Mesothelial cell of epicardium (in vitro differentiated cells): ENCODE results near the gene CHTF18. TPM values are rescaled to one million over a fixed set of nuclear protein-coding genes. Genes with fewer than 3 reads are reported as not detected.
"Not testable (repeated sequence)": the region's sequence is repeated elsewhere in the genome, so short reads cannot be mapped to it uniquely, and the experiment has no call there.

Source experiments
- DNase-seq, 2 experiments: peaks; one replicate each; pipeline ENCODE4 v3.0.0; 2021; ENCODE audit warnings: low spot score in 2 of 2; ENCODE audit not compliant: unreplicated experiment in 2 of 2
- H3K27ac Mint-ChIP-seq: 2 replicates; pipeline ENCODE4 v1.8.0; 2021; ENCODE audit warnings: mixed read lengths
- H3K27me3 Mint-ChIP-seq: 2 replicates; pipeline ENCODE4 v1.8.0; 2021; ENCODE audit warnings: low read depth, mixed read lengths
- H3K36me3 Mint-ChIP-seq: 2 replicates; pipeline ENCODE4 v1.8.0; 2021; ENCODE audit warnings: mixed read lengths
- H3K4me1 Mint-ChIP-seq: 2 replicates; pipeline ENCODE4 v1.8.0; 2021; ENCODE audit warnings: mixed read lengths
- H3K4me3 Mint-ChIP-seq: 2 replicates; pipeline ENCODE4 v1.8.0; 2021; ENCODE audit warnings: mild to moderate bottlenecking, moderate library complexity, mixed read lengths
- H3K9me3 Mint-ChIP-seq: 2 replicates; pipeline ENCODE4 v1.8.0; 2021; ENCODE audit warnings: mixed read lengths
- CTCF ChIP-seq: fragments of 200-600 bp; sonication (generic); IDR thresholded peaks from one replicate; pipeline ENCODE4 v1.5.0; 2021; ENCODE audit warnings: antibody characterized with exemption; ENCODE audit not compliant: unreplicated experiment
- total RNA-seq: library from RNA; stranded (reverse); gene quantifications from 3 replicates; pipeline ENCODE4 v1.2.1, GENCODE V29; 2021

The CHTF18 gene
- total RNA-seq, 1 donor from 2014 or later, result 89.2 TPM

- Mint-ChIP-seq H3K4me1 (peaks cover 9% of the 10 kb centered on the region), H3K27ac (no peak overlapping the region), H3K27me3 (no peaks in the 10 kb centered on the region), H3K9me3 (no peaks in the 10 kb centered on the region), H3K4me3 (peak overlapping the region; percentile 79), H3K36me3 (peaks cover 5% of the 10 kb centered on the region)
- no peak for TF ChIP-seq CTCF
- DNase-seq, result no peak
These were observed 46.3 kb upstream of the CHTF18 start for GRCh38 chr16:741986-742629.

GRCh38 chr16:742894-743293 is 45.5 kb upstream of the CHTF18 start:
- DNase-seq, H3K36me3 Mint-ChIP-seq, H3K9me3 Mint-ChIP-seq, H3K4me1 Mint-ChIP-seq, H3K4me3 Mint-ChIP-seq, H3K27me3 Mint-ChIP-seq, H3K27ac Mint-ChIP-seq: not testable (repeated sequence)

GRCh38 chr16:743794-744500 is 44.5 kb upstream of the CHTF18 start:
- Mint-ChIP-seq H3K27me3 (no peaks in the 10 kb centered on the region), H3K36me3 (no peaks in the 10 kb centered on the region), H3K4me1 (peaks cover 9% of the 10 kb centered on the region), H3K9me3 (no peaks in the 10 kb centered on the region), H3K27ac (no peak overlapping the region), H3K4me3 (no peak overlapping the region)
- no peak for DNase-seq
- TF ChIP-seq CTCF, result peak; percentile 30

- Mint-ChIP-seq H3K9me3 (no peaks in the 10 kb centered on the region), H3K4me3 (no peak overlapping the region), H3K27me3 (no peaks in the 10 kb centered on the region), H3K36me3 (no peaks in the 10 kb centered on the region), H3K4me1 (peaks cover 3% of the 10 kb centered on the region), H3K27ac (no peak overlapping the region)
- DNase-seq, result no peak
- TF ChIP-seq CTCF, result peak; percentile 53
These were observed 42.7 kb upstream of the CHTF18 start for GRCh38 chr16:745739-746138.

- Mint-ChIP-seq H3K27me3 (peaks cover 6% of the 10 kb centered on the region), H3K4me3 (no peak overlapping the region), H3K4me1 (peaks cover 1% of the 10 kb centered on the region), H3K36me3 (no peaks in the 10 kb centered on the region), H3K27ac (no peak overlapping the region), H3K9me3 (no peaks in the 10 kb centered on the region)
- no peak for DNase-seq
- no peak for TF ChIP-seq CTCF
These were observed 41.8 kb upstream of the CHTF18 start for GRCh38 chr16:746637-747036.

GRCh38 chr16:747978-748746 is 40.3 kb upstream of the CHTF18 start:
- Mint-ChIP-seq H3K9me3 (no peaks in the 10 kb centered on the region), H3K27me3 (peaks cover 18% of the 10 kb centered on the region), H3K36me3 (no peaks in the 10 kb centered on the region), H3K4me3 (no peak overlapping the region), H3K4me1 (peaks cover 1% of the 10 kb centered on the region), H3K27ac (no peak overlapping the region)
- no peak for DNase-seq
- TF ChIP-seq CTCF, result no peak
